Measurements from ENCODE around the gene C2orf78.

C2orf78 gene

GRCh38 chr2:73823916-73824523 is 40.0 kb downstream of the C2orf78 start:
- ATAC-seq (ENCODE audit: insufficient read depth, low read depth) (0 out of 3 replicates have a peak, but pooled peaks have one; percentile 38), DNase-seq (peak; percentile 38)
- Histone ChIP-seq H3K9ac (ENCODE audit: low read depth, low read length) (no peak overlapping the region), H3K27me3 (ENCODE audit: insufficient read depth, low read length, poor library complexity) (no peaks in the 10 kb centered on the region), H3K79me2 (ENCODE audit: insufficient read depth, low read length) (peaks cover 13% of the 10 kb centered on the region), H2AFZ (ENCODE audit: low read depth, low read length) (no peak overlapping the region), H3K4me3 (ENCODE audit: low read depth in 1 of 2, low read length in 2 of 2) (no peak overlapping the region), H3K27ac (ENCODE audit: low read length) (no peak overlapping the region), H3K9me3 (ENCODE audit: insufficient read depth, low read length, severe bottlenecking) (no peaks in the 10 kb centered on the region), H3K4me2 (ENCODE audit: insufficient read depth, low read length) (no peak overlapping the region), H3K4me1 (ENCODE audit: insufficient read depth, low read length) (peaks cover 12% of the 10 kb centered on the region), H3K36me3 (ENCODE audit: insufficient read depth, low read length) (no peaks in the 10 kb centered on the region), H4K20me1 (ENCODE audit: insufficient read depth, low read length) (no peaks in the 10 kb centered on the region)
- TF ChIP-seq EZH2 (IDR thresholded peaks at IDR 0.05; ENCODE audit: borderline replicate concordance, low read depth, low read length, severe bottlenecking) (no peak), CTCF (IDR thresholded peaks at IDR 0.05; ENCODE audit: borderline replicate concordance, extremely low read depth, low read length, poor library complexity, severe bottlenecking) (peak; percentile 90)

- no peak for DNase-seq
- H3K27me3 ChIP-seq (ENCODE audit: insufficient read depth, low read length, poor library complexity), result no peaks in the 10 kb centered on the region
- no peaks in the 10 kb centered on the region for H4K20me1 ChIP-seq (ENCODE audit: insufficient read depth, low read length)
- H3K4me3 ChIP-seq (ENCODE audit: low read depth in 1 of 2, low read length in 2 of 2), result no peak overlapping the region
- H3K36me3 ChIP-seq (ENCODE audit: insufficient read depth, low read length), result no peaks in the 10 kb centered on the region
- no peak for ATAC-seq (ENCODE audit: insufficient read depth, low read depth)
- no peak overlapping the region for H3K9ac ChIP-seq (ENCODE audit: low read depth, low read length)
- peaks cover 23% of the 10 kb centered on the region for H3K4me1 ChIP-seq (ENCODE audit: insufficient read depth, low read length)
- H2AFZ ChIP-seq (ENCODE audit: low read depth, low read length), result no peak overlapping the region
- no peaks in the 10 kb centered on the region for H3K9me3 ChIP-seq (ENCODE audit: insufficient read depth, low read length, severe bottlenecking)
- H3K4me2 ChIP-seq (ENCODE audit: insufficient read depth, low read length), result no peak overlapping the region
- TF ChIP-seq CTCF (IDR thresholded peaks at IDR 0.05; ENCODE audit: borderline replicate concordance, extremely low read depth, low read length, poor library complexity, severe bottlenecking) (no peak), EZH2 (IDR thresholded peaks at IDR 0.05; ENCODE audit: borderline replicate concordance, low read depth, low read length, severe bottlenecking) (no peak)
- H3K27ac ChIP-seq (ENCODE audit: low read length), result no peak overlapping the region
- peaks cover 26% of the 10 kb centered on the region for H3K79me2 ChIP-seq (ENCODE audit: insufficient read depth, low read length)
These were observed 41.4 kb downstream of the C2orf78 start for GRCh38 chr2:73825408-73825807.

- DNase-seq (peak; percentile 13), ATAC-seq (ENCODE audit: insufficient read depth, low read depth) (no peak)
- H3K4me2 ChIP-seq (ENCODE audit: insufficient read depth, low read length), result no peak overlapping the region
These were observed 43.0 kb downstream of the C2orf78 start for GRCh38 chr2:73827018-73827417.

More at GRCh38 chr2:73827018-73827417, 43.0 kb downstream of the C2orf78 start:
- H3K79me2 ChIP-seq (ENCODE audit: insufficient read depth, low read length), result peaks cover 39% of the 10 kb centered on the region
- TF ChIP-seq EZH2 (IDR thresholded peaks at IDR 0.05; ENCODE audit: borderline replicate concordance, low read depth, low read length, severe bottlenecking), result no peak
- TF ChIP-seq CTCF (IDR thresholded peaks at IDR 0.05; ENCODE audit: borderline replicate concordance, extremely low read depth, low read length, poor library complexity, severe bottlenecking), result peak; percentile 57
- peaks cover 34% of the 10 kb centered on the region for H3K4me1 ChIP-seq (ENCODE audit: insufficient read depth, low read length)
- peaks cover 12% of the 10 kb centered on the region for H3K36me3 ChIP-seq (ENCODE audit: insufficient read depth, low read length)
- H3K4me3 ChIP-seq (ENCODE audit: low read depth in 1 of 2, low read length in 2 of 2), result no peak overlapping the region
- no peaks in the 10 kb centered on the region for H3K9me3 ChIP-seq (ENCODE audit: insufficient read depth, low read length, severe bottlenecking)
- H3K27me3 ChIP-seq (ENCODE audit: insufficient read depth, low read length, poor library complexity), result no peaks in the 10 kb centered on the region
- H3K9ac ChIP-seq (ENCODE audit: low read depth, low read length), result no peak overlapping the region
- H3K27ac ChIP-seq (ENCODE audit: low read length), result no peak overlapping the region
- H4K20me1 ChIP-seq (ENCODE audit: insufficient read depth, low read length), result no peaks in the 10 kb centered on the region
- 0 out of 2 replicates have a peak overlapping the region, but pooled peaks have one; percentile 95 for H2AFZ ChIP-seq (ENCODE audit: low read depth, low read length)
